ENCODE data around the gene GLCCI1. TPM values are rescaled to one million over a fixed set of nuclear protein-coding genes. Genes with fewer than 3 reads are reported as not detected.

Gene GLCCI1
- total RNA-seq, 1 experiment from 2014 or later, result 4.6 TPM

DNA sequence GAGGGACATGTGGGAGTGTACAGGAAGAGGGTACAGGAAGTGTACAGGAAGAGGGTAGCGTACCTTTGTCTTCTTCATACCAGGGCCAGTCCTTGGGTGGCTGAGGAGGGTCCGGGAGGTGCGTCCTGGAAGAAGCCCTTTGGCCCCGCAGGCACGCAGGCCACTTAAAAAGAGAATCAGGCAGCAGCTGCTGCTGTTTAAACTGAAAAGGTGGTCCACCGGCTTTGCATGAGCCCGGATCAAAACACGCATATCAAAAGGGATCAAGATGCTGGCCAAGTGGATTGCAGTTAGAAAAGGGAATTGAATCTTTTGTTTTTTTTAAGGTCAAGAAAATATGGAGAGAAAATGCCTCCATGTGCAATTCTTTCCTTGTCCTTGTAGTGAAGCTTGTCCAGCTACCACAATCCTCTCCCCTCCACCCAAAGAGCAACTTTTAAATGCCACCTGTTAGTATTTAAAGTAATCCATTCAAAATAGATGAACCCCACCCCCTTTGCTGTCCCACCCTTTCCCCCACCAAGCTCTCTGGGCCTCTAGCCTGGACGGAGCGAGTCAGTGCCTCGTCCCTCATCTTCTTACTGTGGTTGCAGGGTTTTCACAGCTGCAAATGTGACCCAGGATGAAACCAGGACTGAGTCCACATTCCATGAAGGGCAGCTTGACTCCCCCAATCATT, 142.8 kb downstream of the GLCCI1 start:
- no peaks in the 10 kb centered on the region for H4K20me1 ChIP-seq (ENCODE audit: insufficient read depth)
- no peak for TF ChIP-seq ZFX (IDR thresholded peaks at IDR 0.05)
- TF ChIP-seq, protein P1, sequence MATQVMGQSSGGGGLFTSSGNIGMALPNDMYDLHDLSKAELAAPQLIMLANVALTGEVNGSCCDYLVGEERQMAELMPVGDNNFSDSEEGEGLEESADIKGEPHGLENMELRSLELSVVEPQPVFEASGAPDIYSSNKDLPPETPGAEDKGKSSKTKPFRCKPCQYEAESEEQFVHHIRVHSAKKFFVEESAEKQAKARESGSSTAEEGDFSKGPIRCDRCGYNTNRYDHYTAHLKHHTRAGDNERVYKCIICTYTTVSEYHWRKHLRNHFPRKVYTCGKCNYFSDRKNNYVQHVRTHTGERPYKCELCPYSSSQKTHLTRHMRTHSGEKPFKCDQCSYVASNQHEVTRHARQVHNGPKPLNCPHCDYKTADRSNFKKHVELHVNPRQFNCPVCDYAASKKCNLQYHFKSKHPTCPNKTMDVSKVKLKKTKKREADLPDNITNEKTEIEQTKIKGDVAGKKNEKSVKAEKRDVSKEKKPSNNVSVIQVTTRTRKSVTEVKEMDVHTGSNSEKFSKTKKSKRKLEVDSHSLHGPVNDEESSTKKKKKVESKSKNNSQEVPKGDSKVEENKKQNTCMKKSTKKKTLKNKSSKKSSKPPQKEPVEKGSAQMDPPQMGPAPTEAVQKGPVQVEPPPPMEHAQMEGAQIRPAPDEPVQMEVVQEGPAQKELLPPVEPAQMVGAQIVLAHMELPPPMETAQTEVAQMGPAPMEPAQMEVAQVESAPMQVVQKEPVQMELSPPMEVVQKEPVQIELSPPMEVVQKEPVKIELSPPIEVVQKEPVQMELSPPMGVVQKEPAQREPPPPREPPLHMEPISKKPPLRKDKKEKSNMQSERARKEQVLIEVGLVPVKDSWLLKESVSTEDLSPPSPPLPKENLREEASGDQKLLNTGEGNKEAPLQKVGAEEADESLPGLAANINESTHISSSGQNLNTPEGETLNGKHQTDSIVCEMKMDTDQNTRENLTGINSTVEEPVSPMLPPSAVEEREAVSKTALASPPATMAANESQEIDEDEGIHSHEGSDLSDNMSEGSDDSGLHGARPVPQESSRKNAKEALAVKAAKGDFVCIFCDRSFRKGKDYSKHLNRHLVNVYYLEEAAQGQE (IDR thresholded peaks at IDR 0.05; ENCODE audit: low read depth), result no peak
- TF ChIP-seq FOSL1 (IDR thresholded peaks at IDR 0.05; ENCODE audit: low read depth), result no peak
- TF ChIP-seq JUND (IDR thresholded peaks at IDR 0.05), result no peak
- TF ChIP-seq, protein P2, sequence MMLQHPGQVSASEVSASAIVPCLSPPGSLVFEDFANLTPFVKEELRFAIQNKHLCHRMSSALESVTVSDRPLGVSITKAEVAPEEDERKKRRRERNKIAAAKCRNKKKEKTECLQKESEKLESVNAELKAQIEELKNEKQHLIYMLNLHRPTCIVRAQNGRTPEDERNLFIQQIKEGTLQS (IDR thresholded peaks at IDR 0.05), result no peak
- no peak for TF ChIP-seq SIN3A (IDR thresholded peaks at IDR 0.05; ENCODE audit: low read depth)
- no peak for TF ChIP-seq CBX3 (IDR thresholded peaks at IDR 0.05; ENCODE audit: low read depth)
- TF ChIP-seq SP1 (IDR thresholded peaks at IDR 0.05; ENCODE audit: low read depth), result no peak
- TF ChIP-seq TCF7L2 (IDR thresholded peaks at IDR 0.05; ENCODE audit: borderline replicate concordance, extremely low read depth, insufficient read depth, insufficient read length), result no peak
- no peak for TF ChIP-seq POLR2AphosphoS5 (IDR thresholded peaks at IDR 0.05; ENCODE audit: low read depth, low read length)
- TF ChIP-seq, protein P3, sequence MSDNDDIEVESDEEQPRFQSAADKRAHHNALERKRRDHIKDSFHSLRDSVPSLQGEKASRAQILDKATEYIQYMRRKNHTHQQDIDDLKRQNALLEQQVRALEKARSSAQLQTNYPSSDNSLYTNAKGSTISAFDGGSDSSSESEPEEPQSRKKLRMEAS (IDR thresholded peaks at IDR 0.05), result no peak
- no peak for TF ChIP-seq ZNF274 (IDR thresholded peaks at IDR 0.05; ENCODE audit: low read depth, low read length)
- TF ChIP-seq, protein P4, sequence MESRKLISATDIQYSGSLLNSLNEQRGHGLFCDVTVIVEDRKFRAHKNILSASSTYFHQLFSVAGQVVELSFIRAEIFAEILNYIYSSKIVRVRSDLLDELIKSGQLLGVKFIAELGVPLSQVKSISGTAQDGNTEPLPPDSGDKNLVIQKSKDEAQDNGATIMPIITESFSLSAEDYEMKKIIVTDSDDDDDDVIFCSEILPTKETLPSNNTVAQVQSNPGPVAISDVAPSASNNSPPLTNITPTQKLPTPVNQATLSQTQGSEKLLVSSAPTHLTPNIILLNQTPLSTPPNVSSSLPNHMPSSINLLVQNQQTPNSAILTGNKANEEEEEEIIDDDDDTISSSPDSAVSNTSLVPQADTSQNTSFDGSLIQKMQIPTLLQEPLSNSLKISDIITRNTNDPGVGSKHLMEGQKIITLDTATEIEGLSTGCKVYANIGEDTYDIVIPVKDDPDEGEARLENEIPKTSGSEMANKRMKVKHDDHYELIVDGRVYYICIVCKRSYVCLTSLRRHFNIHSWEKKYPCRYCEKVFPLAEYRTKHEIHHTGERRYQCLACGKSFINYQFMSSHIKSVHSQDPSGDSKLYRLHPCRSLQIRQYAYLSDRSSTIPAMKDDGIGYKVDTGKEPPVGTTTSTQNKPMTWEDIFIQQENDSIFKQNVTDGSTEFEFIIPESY (IDR thresholded peaks at IDR 0.05; ENCODE audit: extremely low read depth, insufficient replicate concordance, low read length), result no peak
- TF ChIP-seq EGR1 (IDR thresholded peaks at IDR 0.05; ENCODE audit: low read depth), result no peak
- no peak for TF ChIP-seq EZH2 (IDR thresholded peaks at IDR 0.05)
- no peak for TF ChIP-seq CEBPB (IDR thresholded peaks at IDR 0.05; ENCODE audit: low read depth)
- no peak for TF ChIP-seq ELF1 (IDR thresholded peaks at IDR 0.05; ENCODE audit: borderline replicate concordance, low read depth)
- no peak for TF ChIP-seq EZH2phosphoT487 (IDR thresholded peaks at IDR 0.05; ENCODE audit: borderline replicate concordance)
- ATAC-seq (no peak), DNase-seq (ENCODE audit: low read depth, low spot score) (no peak)
- H3K27ac ChIP-seq (ENCODE audit: low read depth, low read length), result no peak overlapping the region
- H3K4me2 ChIP-seq (ENCODE audit: low read length), result no peak overlapping the region
- BruUV-seq (replicated peaks), result no TSS peak
- no peak overlapping the region for H3K9ac ChIP-seq (ENCODE audit: low read length)
- H3K79me2 ChIP-seq (ENCODE audit: insufficient read depth, low read length), result no peaks in the 10 kb centered on the region
- H3K27me3 ChIP-seq (ENCODE audit: insufficient read depth, low read length), result no peaks in the 10 kb centered on the region
- no peak overlapping the region for H3K4me3 ChIP-seq (replicated peaks in 1 of 2; ENCODE audit: low read depth in 1 of 2, low read length in 2 of 2)
- H2AFZ ChIP-seq (ENCODE audit: low read depth, low read length, poor library complexity, severe bottlenecking), result no peak overlapping the region
- ChIA-PET POLR2A (no interaction called here), RAD21 (ENCODE audit: low non-redundant PET in 1 of 2, low total read pairs in 2 of 2, uncharacterized antibody in 2 of 2, unreplicated experiment in 2 of 2) (no interaction called here), CTCF (no interaction called here)
- intact Hi-C loops (cut with micrococcal nuclease), result no loop called here
- H3K4me1 ChIP-seq (ENCODE audit: control insufficient read depth in 1 of 2, insufficient read depth in 2 of 2, low read length in 2 of 2), result peaks cover 0 to 10% of the 10 kb centered on the region in 2 experiments; a peak in 2 of 4 replicates
- no peaks in the 10 kb centered on the region for H3K9me3 ChIP-seq (ENCODE audit: control insufficient read depth in 1 of 2, insufficient read depth in 1 of 2, low read depth in 1 of 2, low read length in 2 of 2)
- H3K36me3 ChIP-seq (ENCODE audit: control insufficient read depth in 1 of 2, insufficient read depth in 2 of 2, low read length in 2 of 2), result no peaks in the 10 kb centered on the region
- H3K9me2 ChIP-seq (ENCODE audit: insufficient read depth), result no peaks in the 10 kb centered on the region

Data from HCT116 (cell line).